ENCODE results near the gene BACH2. TPM values are rescaled to one million over a fixed set of nuclear protein-coding genes. Genes with fewer than 3 reads are reported as not detected.

Gene BACH2
- polyA plus RNA-seq, 1 donor (not counting 4 experiments of a cell fraction or from before 2014, with no cell fraction given), result 0.50 TPM

DNA sequence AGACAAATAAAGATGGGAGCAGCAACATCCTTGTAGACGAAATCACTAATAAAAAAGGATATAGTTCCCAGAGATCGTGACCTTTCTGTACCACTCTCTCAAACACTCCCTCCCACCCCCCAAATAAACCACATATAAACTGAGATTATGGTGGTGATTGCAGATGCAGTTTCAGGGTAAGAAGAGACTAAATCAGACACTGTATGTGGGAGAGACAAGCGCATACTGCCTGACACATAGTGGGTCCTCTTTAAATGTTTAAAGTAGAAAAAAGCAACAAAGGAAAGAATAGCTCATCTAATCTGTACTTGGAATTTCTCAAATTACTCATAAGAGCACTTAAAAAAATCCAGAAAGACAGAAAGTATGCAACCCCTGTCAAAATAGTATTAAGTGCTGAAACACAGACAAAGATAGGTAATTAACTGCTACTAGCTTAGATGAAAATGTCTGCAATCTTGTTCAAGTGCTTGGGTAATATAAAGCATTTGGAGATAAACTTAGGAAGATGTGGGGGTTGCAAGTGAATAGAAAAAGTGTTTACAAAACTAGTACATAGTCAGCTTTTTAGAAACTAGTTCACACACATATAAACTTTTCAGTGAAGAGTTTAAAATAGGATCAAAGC is 151.6 kb downstream of the BACH2 start:
- TF ChIP-seq, protein P1, sequence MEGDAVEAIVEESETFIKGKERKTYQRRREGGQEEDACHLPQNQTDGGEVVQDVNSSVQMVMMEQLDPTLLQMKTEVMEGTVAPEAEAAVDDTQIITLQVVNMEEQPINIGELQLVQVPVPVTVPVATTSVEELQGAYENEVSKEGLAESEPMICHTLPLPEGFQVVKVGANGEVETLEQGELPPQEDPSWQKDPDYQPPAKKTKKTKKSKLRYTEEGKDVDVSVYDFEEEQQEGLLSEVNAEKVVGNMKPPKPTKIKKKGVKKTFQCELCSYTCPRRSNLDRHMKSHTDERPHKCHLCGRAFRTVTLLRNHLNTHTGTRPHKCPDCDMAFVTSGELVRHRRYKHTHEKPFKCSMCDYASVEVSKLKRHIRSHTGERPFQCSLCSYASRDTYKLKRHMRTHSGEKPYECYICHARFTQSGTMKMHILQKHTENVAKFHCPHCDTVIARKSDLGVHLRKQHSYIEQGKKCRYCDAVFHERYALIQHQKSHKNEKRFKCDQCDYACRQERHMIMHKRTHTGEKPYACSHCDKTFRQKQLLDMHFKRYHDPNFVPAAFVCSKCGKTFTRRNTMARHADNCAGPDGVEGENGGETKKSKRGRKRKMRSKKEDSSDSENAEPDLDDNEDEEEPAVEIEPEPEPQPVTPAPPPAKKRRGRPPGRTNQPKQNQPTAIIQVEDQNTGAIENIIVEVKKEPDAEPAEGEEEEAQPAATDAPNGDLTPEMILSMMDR (optimal IDR thresholded peaks at IDR 0.05 in 1 of 3, IDR thresholded peaks at IDR 0.05 in 1 of 3, conservative IDR thresholded peaks at IDR 0.05 in 1 of 3; ENCODE audit: extremely low read depth in 1 of 3, insufficient read depth in 2 of 3, low read length in 3 of 3), result no peak
- no peak for TF ChIP-seq EZH2 (IDR thresholded peaks at IDR 0.05; ENCODE audit: low read length)
- FAIRE-seq (no peak), DNase-seq (ENCODE audit: low read depth, low spot score) (no peak)
- H3K36me3 ChIP-seq (ENCODE audit: control insufficient read depth in 2 of 2, extremely low read depth in 1 of 2, insufficient read depth in 2 of 2, low read length in 2 of 2), result no peaks in the 10 kb centered on the region
- H3K9me3 ChIP-seq (ENCODE audit: control insufficient read depth, low read depth, low read length), result no peaks in the 10 kb centered on the region
- no peaks in the 10 kb centered on the region for H4K20me1 ChIP-seq (ENCODE audit: control insufficient read depth, extremely low read depth, insufficient read depth, low read length)
- H3K9me1 ChIP-seq (ENCODE audit: control insufficient read depth, extremely low read depth, insufficient read depth, low read length), result no peaks in the 10 kb centered on the region
- H3K4me2 ChIP-seq (ENCODE audit: control insufficient read depth, extremely low read depth, insufficient read depth, low read depth, low read length), result no peak overlapping the region
- no peaks in the 10 kb centered on the region for H3K27me3 ChIP-seq (ENCODE audit: control insufficient read depth, extremely low read depth, insufficient read depth, low read length)
- H3K27ac ChIP-seq (ENCODE audit: control insufficient read depth, insufficient read depth, low read length), result no peak overlapping the region
- H3K9ac ChIP-seq (ENCODE audit: control insufficient read depth, extremely low read depth, insufficient read depth, low read length), result no peak overlapping the region
- H3K4me3 ChIP-seq (ENCODE audit: control insufficient read depth in 2 of 3, extremely low read depth in 1 of 3, insufficient read depth in 2 of 3, low read depth in 1 of 3, low read length in 3 of 3), result no peak overlapping the region
- dilution Hi-C loops (cut with MboI; ENCODE audit: extremely low pct_ligation_motif_present, low sequenced_read_pairs), result no loop called here
- peaks cover 3% of the 10 kb centered on the region for H3K4me1 ChIP-seq (ENCODE audit: control insufficient read depth, extremely low read depth, insufficient read depth, low read length)
- no peaks in the 10 kb centered on the region for H3K79me2 ChIP-seq (ENCODE audit: control insufficient read depth, insufficient read depth, low read length)
- H2AFZ ChIP-seq (ENCODE audit: control insufficient read depth, low read length), result no peak overlapping the region

DNA sequence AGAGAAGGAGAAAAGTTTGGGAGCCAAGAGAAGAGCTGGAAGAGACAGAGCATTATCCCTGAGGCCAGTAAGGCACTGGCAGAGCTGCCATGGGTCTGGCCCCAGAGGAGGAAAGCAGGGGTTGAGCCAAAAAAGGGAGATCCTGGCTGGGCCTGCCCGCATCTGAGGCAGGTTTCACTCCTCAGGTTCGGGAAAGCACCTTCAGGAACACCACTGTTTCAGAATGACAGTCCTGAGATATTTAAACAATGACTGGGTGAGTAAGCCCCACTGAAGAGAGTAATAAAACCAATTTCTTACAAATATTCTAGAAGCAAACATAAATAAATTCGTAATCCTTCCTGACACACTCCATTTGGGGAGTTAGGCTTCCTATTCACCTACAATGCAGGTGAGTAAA is 152.2 kb downstream of the BACH2 start:
- H3K9me1 ChIP-seq (ENCODE audit: control insufficient read depth, extremely low read depth, insufficient read depth, low read length), result no peaks in the 10 kb centered on the region
- peak overlapping the region; percentile 52 for H2AFZ ChIP-seq (ENCODE audit: control insufficient read depth, low read length)
- dilution Hi-C loops (cut with MboI; ENCODE audit: extremely low pct_ligation_motif_present, low sequenced_read_pairs), result no loop called here
- H3K36me3 ChIP-seq (ENCODE audit: control insufficient read depth in 2 of 2, extremely low read depth in 1 of 2, insufficient read depth in 2 of 2, low read length in 2 of 2), result no peaks in the 10 kb centered on the region
- H3K27me3 ChIP-seq (ENCODE audit: control insufficient read depth, extremely low read depth, insufficient read depth, low read length), result no peaks in the 10 kb centered on the region
- DNase-seq (ENCODE audit: low read depth, low spot score), result no peak
- H3K4me2 ChIP-seq (ENCODE audit: control insufficient read depth, extremely low read depth, insufficient read depth, low read depth, low read length), result no peak overlapping the region
- no peak overlapping the region for H3K9ac ChIP-seq (ENCODE audit: control insufficient read depth, extremely low read depth, insufficient read depth, low read length)
- H3K27ac ChIP-seq (ENCODE audit: control insufficient read depth, insufficient read depth, low read length), result no peak overlapping the region
- no peak for FAIRE-seq
- no peaks in the 10 kb centered on the region for H4K20me1 ChIP-seq (ENCODE audit: control insufficient read depth, extremely low read depth, insufficient read depth, low read length)
- no peak overlapping the region for H3K4me3 ChIP-seq (ENCODE audit: control insufficient read depth in 2 of 3, extremely low read depth in 1 of 3, insufficient read depth in 2 of 3, low read depth in 1 of 3, low read length in 3 of 3)
- peaks cover 3% of the 10 kb centered on the region for H3K4me1 ChIP-seq (ENCODE audit: control insufficient read depth, extremely low read depth, insufficient read depth, low read length)
- H3K9me3 ChIP-seq (ENCODE audit: control insufficient read depth, low read depth, low read length), result no peaks in the 10 kb centered on the region
- H3K79me2 ChIP-seq (ENCODE audit: control insufficient read depth, insufficient read depth, low read length), result no peaks in the 10 kb centered on the region
- TF ChIP-seq, protein P1 (optimal IDR thresholded peaks at IDR 0.05 in 1 of 3, IDR thresholded peaks at IDR 0.05 in 1 of 3, conservative IDR thresholded peaks at IDR 0.05 in 1 of 3; ENCODE audit: extremely low read depth in 1 of 3, insufficient read depth in 2 of 3, low read length in 3 of 3), result no peak
- no peak for TF ChIP-seq EZH2 (IDR thresholded peaks at IDR 0.05; ENCODE audit: low read length)

Measured in keratinocyte (primary cell).